ENCODE data around the gene CDYL2.
"Not testable (repeated sequence)": the region's sequence is repeated elsewhere in the genome, so short reads cannot be mapped to it uniquely, and the experiment has no call there.

The CDYL2 gene

DNA sequence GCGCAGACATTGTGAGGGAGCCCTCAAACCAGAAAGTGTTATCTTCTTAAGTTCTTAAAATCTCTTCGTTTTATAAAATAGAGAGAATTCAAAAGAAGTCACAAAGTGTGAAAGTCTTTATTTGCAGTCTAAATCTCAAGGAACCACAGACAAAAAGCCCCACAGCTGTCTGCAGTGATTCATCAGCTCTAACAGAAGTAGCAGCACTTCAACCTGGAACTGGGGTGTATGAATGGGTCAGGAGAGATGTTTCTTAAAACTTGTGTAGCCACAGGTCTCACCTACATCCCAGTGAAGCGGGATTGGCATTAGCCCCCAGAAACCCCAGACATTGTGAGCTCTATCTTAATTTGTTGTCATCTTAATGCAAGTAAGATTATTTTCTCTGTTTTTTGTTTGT is 61.1 kb downstream of the CDYL2 start:
- FAIRE-seq: no peak

GRCh38 chr16:80742331-80742730 is 62.1 kb downstream of the CDYL2 start:
- FAIRE-seq: no peak

GRCh38 chr16:80741724-80742123 is 62.7 kb downstream of the CDYL2 start:
- no peak for FAIRE-seq

GRCh38 chr16:80739523-80739922 is 64.9 kb downstream of the CDYL2 start:
- no peak for FAIRE-seq

DNA sequence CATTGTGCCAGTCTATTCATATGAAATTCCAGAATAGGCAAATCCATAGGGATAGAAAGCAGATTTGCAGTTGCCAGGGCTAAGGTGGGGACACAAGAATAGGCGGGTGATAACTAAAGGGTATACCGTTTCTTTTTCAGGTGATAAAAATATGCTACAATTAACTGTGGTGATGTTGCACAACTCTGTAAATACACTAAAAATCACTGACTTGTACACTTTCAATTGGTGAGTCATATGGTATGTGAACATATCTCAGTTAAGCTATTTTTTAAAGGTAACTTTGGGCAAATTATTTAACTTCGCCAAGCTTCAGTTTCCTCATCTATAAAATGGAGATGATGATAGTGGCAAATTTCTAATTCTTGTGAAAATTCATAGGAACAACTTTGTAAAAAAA is 65.9 kb downstream of the CDYL2 start:
- FAIRE-seq: no peak

DNA sequence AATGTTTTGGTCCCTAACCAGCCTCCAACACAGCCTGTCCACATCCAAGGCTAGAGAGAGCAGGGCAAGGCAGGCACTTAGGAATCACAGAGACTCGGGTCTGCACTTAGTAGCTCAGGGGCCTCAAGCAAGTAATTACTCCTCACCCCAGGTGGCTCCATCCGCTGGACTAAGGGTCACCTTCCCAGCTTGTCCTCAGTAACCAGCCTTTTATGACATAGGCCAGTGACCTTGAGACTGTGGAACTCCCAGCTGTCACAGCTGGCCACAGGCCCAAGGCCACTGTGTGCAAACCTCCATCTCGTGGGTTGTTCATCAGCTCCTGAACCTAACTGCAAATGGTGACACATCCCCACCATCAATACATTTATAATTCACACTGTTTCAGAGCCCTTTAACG is 68.6 kb downstream of the CDYL2 start:
- FAIRE-seq: no peak

DNA sequence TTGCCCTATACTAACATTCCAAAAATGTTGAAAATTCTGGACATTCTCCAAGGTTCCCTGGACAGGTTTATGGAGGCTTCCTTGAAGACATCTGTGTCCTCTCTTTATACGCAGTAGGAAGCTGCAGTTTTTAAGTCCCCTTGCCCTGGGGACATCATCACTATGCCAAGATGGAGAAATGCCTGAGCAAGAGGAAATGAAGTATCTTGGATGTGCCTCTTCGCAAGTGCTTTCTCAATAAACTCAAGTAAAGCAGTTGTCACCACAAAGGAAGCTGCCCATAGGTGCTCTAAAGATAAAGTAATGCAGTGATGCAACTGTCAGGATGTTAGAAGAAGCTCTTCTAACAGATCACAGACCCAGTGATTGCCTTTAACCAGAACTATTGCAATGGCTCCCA is 71.0 kb downstream of the CDYL2 start:
- FAIRE-seq: no peak

GRCh38 chr16:80731915-80732314 is 72.5 kb downstream of the CDYL2 start:
- no peak for FAIRE-seq

DNA sequence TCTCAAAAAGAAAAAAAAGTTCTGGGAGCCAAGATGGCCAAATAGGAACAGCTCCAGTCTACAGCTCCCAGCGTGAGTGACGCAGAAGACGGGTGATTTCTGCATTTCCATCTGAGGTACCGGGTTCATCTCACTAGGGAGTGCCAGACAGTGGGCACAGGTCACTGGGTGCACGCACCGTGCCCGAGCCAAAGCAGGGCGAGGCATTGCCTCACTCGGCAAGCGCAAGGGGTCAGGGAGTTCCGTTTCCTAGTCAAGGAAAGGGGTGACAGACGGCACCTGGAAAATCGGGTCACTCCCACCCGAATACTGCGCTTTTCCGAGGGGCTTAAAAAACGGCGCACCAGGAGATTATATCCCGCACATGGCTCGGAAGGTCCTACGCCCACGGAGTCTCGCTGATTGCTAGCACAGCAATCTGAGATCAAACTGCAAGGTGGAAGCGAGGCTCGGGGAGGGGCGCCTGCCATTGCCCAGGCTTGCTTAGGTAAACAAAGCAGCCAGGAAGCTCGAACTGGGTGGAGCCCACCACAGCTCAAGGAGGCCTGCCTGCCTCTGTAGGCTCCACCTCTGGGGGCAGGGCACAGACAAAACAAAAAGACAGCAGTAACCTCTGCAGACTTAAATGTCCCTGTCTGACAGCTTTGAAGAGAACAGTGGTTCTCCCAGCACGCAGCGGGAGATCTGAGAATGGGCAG is 77.2 kb downstream of the CDYL2 start:
- not testable (repeated sequence) for FAIRE-seq

DNA sequence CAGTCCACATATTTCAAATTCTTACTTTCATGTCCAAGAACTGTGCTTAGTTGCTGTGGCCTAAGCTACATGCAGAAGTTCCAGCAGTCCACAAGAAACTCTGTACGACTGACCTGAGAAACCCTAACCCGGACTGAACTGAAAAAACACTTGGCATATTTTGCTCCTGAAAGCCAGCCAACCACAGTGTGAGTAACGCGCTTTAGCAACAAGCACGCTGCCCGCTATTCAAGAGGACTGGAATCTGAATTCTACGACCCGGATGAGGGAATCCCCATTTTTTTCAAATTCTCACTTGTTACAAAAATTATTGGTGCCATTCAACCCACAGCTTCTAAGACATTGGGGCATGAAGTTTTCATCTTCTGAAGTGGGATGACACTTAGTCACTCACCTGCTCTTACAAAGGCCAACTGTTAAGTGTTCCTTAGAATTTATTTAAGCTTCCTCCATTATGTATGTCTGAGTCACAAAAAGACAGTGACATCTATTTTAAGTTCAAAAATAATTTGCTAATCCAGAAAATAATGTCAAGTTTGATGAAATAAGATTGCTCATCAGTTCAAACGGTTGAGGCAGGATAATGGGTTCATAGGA is 78.7 kb downstream of the CDYL2 start:
- no peak for FAIRE-seq

DNA sequence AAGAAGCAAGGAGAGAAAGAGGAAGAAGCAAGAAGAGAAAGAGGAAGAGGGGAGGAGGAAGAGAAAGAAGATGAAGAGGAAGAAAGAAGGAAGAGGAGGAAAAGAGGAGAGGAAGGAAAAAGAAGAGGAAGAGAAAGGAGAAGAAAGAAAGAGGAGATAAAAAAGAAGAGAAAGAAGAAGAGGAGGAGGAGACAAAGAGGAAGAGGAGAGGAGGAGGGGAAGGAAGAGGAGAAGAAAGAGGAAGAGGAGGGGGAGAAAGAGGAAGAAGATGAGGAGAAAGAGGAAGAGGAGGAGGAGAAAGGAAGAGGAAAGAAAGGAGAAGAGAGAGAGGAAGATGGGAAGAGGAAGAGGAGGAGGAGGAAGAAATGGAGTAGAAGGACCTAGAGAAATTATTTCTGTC is 80.4 kb downstream of the CDYL2 start:
- no peak for FAIRE-seq

DNA sequence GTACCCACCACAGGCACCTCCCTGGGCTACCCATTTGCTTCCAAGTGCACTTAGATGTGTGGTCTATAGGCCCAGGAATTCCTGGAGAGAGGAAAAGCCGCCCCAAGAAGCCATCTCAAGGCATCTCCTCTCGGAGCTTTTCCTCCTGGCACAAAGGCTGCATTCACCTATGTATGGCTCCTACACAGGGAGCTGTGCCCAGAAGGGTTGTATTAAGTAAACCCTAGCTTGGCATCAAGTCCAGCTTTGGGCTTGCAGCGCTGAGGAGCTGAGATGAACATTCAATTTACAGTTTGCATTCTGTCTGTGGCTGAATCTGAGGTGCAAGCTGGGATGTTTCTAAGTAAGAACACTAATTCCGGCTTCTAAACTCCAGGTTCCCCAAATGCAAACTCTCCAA is 81.3 kb downstream of the CDYL2 start:
- FAIRE-seq: no peak

DNA sequence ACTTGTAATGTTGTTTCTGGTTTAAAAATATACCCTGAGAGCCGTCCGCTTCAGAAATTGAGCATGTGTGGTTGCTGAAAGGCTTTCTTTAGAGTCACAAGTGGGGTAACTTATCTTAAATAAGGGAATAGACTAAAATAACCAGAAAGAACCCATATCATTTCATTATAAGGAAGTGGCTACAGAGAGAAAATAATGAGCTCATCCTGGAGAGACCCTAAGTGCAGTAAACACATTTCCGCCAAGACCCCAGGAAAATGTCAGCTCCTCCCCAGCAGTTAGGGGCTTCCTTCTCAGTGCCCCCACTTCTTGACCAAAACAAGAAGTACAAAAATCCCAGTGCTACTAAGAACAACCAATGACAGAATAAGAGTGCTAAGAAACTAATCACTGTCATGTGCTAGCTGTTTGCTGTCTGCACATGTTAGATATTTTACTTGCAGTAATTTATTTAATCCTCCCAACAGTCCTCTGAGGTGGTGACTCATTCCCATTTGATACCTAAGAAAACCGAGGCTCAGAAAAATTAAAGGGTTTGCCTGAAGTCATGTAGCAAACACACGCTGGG is 83.5 kb downstream of the CDYL2 start:
- no peak for FAIRE-seq

DNA sequence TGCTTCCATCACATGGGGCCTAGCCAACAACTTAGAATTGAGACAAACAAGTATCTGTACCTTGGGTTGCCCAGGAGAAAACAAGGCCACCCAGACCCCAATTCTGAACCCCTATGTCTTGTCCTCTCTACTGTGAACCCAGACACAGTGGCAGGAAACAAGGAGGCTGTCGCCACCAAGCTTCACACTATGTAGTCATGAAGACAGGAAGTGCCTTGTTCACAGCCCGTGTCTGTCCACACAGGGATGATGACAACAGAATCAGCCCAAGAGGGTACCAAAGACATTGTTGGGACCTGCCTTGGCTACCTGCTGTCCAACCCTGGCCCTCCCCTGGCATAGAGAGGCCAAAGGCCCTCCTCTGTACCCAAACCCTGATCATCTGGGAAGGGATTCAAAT is 84.8 kb downstream of the CDYL2 start:
- FAIRE-seq: no peak

DNA sequence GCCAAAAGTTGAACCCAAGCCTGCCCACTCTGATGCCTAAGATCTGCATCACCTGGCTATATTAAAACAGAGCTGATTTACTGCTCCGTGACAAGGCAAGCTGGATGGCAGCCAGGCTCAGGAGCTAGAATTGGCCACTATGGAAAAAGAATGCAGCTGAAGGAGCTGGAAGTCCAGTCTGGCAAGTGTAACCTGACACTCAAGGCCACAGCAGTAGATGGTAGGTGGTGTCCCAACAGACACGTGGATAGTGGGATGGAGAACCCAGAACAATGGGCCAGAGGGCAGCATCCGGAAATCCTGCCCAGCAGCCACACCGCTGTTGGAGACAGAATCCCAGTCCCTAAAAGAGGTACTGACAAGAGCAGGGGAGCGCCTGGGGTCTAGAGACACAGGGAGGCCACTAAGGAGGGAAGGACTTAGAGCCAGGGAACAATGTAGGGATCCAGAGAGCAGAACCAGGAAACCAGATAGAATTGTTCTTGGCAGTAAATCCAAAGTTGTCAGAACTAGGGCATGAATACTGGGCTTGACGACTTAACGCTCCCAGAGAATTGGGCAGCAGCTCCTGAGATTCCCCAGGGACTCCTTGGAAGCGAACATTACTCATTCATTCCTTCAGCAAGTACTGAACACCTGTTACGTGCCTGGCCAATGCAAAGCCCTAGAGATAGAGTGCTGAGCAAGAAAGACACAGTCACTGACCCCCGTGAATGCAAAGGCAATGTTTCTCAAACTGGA is 85.7 kb downstream of the CDYL2 start:
- no peak for FAIRE-seq

DNA sequence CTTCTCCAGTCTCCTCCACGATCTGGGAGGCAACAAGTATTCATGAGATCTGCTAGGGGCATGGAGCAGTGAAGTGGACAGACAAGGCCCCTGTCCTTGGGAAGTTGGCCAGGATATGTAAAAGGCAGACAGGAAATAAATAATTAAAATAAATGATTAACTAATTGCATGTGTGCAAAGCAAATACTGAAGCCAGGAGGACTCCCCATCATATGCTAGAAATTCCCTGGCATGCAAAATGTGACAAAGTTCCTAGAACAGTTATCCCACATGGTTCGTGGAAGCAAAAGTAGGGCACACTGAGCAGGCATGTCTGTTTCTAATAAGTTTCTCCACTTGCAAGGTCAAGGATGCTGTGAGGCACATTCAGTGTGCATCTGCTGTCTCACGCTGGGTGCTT is 86.8 kb downstream of the CDYL2 start:
- FAIRE-seq: no peak

DNA sequence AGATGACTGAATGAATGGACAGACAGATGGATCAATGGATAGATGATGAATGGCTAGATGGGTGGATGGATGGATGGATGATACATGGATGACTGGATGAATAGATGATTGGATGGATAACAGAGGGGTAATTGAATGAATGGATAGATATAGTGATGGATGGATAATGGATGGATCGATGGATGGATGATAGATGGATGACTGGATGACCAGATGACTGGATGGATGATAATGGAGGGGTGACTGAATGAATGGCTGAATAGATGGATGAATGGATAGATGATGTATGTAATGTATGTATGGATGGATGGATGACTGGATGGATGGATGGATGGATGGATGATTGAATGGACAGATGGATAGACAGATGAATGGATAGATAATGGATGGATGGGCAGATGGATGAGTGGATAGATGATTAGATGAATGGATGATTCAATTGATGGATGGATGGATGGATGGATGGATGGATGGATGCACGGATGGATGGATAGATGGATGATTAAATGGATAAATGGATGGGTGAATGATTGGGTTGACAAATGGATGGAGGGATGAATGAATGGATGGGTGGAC is 87.7 kb downstream of the CDYL2 start:
- no peak for FAIRE-seq

DNA sequence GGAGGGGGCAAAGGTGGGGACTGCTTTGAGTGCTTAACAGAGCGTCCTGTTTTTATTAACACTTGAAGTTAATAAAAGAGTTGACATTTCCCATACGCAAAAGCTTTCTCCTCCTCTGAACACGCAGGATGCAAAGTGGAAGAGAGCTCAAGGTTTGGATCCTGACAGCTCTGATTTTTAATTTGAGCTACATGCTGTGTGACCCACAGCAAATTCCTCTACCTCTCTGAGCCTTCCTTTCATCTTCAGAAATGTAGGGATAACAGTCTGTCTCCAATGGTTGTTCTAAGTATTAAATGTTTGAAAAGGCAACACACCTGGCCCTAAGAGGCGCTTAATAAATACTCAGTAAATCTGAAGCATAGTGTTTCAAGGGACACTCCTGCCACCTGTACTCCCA is 93.0 kb downstream of the CDYL2 start:
- FAIRE-seq: no peak

GRCh38 chr16:80710918-80711317 is 93.5 kb downstream of the CDYL2 start:
- no peak for FAIRE-seq

DNA sequence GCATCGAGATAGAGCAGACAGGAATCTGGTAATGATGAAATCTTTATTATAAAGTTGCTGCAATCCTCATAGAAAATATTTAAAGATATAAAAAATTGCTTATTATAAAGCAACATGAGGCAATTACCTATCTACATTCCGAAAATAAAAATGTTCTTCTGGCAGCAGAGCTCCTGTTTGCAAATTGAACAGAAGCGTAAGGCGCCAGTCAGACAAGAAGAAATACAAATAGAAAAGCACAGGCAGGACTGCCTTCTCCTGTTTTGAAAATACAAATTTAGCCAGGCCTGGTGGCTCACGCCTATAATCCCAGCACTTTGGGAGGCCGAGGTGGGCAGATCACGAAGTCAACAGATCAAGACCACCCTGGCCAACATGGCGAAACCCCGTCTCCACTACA is 95.6 kb downstream of the CDYL2 start:
- no peak for FAIRE-seq

GRCh38 chr16:80707686-80708085 is 96.7 kb downstream of the CDYL2 start:
- FAIRE-seq: no peak

- FAIRE-seq: no peak
Observed at GRCh38 chr16:80705596-80705995, 98.8 kb downstream of the CDYL2 start.

- FAIRE-seq: no peak
Observed at GRCh38 chr16:80704751-80705505, 99.5 kb downstream of the CDYL2 start.

Measured in colon (tissue), 2 donors.